Ovary (tissue), 9 donors: ENCODE data around the gene MEF2D. TPM values are rescaled to one million over a fixed set of nuclear protein-coding genes. Genes with fewer than 3 reads are reported as not detected.

Source experiments
- DNase-seq, 5 donors: peaks; one replicate each; pipeline ENCODE4 v3.0.0-alpha.2; 2019 to 2020
- H3K27ac ChIP-seq, 2 donors: fragments of 200-600 bp; one replicate each; pipeline versions ENCODE4 v1.5.1 to v1.8.0; 2019 to 2022
- H3K27me3 ChIP-seq: fragments of 200-600 bp; one replicate; pipeline ENCODE4 v1.8.0; 2022
- H3K36me3 ChIP-seq: fragments of 200-600 bp; sonication (generic); one replicate; pipeline ENCODE4 v1.5.1; 2019
- H3K4me1 ChIP-seq: one replicate; pipeline ENCODE4 v1.8.1; 2013; ENCODE audit warnings: mild to moderate bottlenecking, moderate library complexity; ENCODE audit not compliant: insufficient read depth
- H3K4me3 ChIP-seq: fragments of 200-600 bp; sonication (generic); one replicate; pipeline ENCODE4 v1.5.1; 2017
- H3K9me3 ChIP-seq, 2 donors: fragments of 200-600 bp in 1 of 2; sonication (generic) in 1 of 2; one replicate each; pipeline versions ENCODE4 v1.5.1 to v1.8.1; 2013 to 2019; ENCODE audit warnings: mild to moderate bottlenecking in 1 of 2, moderate library complexity in 1 of 2
- EP300 ChIP-seq: sonication (generic); formaldehyde crosslinking; IDR thresholded peaks from one replicate; pipeline ENCODE4 v1.6.1; 2017; ENCODE audit warnings: antibody characterized with exemption
- POLR2A ChIP-seq: fragments of 450-650 bp; IDR thresholded peaks from one replicate; pipeline ENCODE4 v1.6.1; 2017; ENCODE audit warnings: antibody characterized with exemption, mild to moderate bottlenecking, moderate library complexity
- WGBS, 3 donors: extraction: QIAGEN DNeasy Blood & Tissue Kit in 1 of 3; methylation state at CpG; one replicate each; pipeline versions ENCODE4 v1.1.5 to v1.1.7; 2013 to 2017; 5-methylcytosine and 5-hydroxymethylcytosine counted together
- intact Hi-C, 4 donors: fragments of 100-400 bp; cut with DNase I; formaldehyde crosslinking; loops; one replicate each; pipeline versions ENCODE4 v1.11.0 to v1.15.1; 2022 to 2023
- polyA plus RNA-seq, 2 donors: library from polyadenylated mRNA; stranded (reverse); fragments of 200-250 nt in 1 of 2; fragments of 350-450 nt in 1 of 2; fragmentation: Illumina TruSeq in 1 of 2; extraction: RNeasy Lipid Tissue Mini Kit (QIAGEN cat#74804) in 1 of 2; gene quantifications; one replicate each; pipeline ENCODE4 v1.2.3, GENCODE V29; 2013 to 2014
- total RNA-seq, 7 donors: library from RNA; depleted of rRNA in 2 of 7; stranded (reverse); fragments of >200 nt in 2 of 7; fragmentation: NEBNext Ultra II Directional in 3 of 7; extraction: Animal tissue kit (Norgen Biotek cat#: 25700) in 3 of 7; gene quantifications; one replicate each; pipeline versions ENCODE4 v1.1.0 to v1.2.4, GENCODE V29; 2016 to 2023
- TF ChIP-seq, protein P1 (sequence below), 3 donors: fragments of 450-650 bp in 2 of 3; fragments of 200-600 bp in 1 of 3; IDR thresholded peaks; one replicate each; pipeline versions ENCODE4 v1.5.1 to v1.8.0; 2016 to 2022; ENCODE audit warnings: antibody characterized with exemption in 3 of 3, mild to moderate bottlenecking in 1 of 3
- donor health status: DM: no; HTN: no; CAD: no; lungs with moderate emphysema.
- donor health status: DM: no; HTN: no; CAD: no.
- donor health status: Bipolar disorder and iron deficiency.
- donor health status: DM: yes; HTN: yes; CAD: no.
- donor health status: DM: no; HTN: no; CAD: no.
- donor health status: DM: yes; HTN: yes; CAD: no.

Gene MEF2D
- total and polyA plus RNA-seq, 9 donors = 30.0 to 96.6 (median 57.6) TPM

DNA sequence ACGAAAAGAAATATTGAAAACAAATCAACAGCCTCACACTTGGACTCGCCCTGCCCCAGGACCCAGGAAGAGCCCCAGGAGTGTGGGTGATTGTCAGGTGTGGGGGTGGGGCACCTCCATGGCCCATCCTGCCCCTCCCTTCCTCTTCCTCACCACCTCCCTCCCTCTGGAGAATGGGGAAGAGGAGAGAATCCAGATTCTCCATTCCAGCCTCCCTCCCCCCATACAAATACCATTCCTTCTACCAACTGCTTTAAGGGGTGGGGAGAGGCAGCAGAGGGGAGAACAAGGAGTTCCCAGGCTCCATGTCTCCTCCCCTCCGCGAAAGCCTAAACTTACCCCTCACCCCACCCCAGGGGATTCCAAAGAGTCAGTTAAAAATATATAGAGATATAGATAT is 36.7 kb downstream of the MEF2D start:
- no peaks in the 10 kb centered on the region for H3K9me3 ChIP-seq
- H3K4me1 ChIP-seq = peaks cover 18% of the 10 kb centered on the region
- H3K27ac ChIP-seq = no peak overlapping the region
- no peak overlapping the region for H3K4me3 ChIP-seq
- 34 to 53% (median 49%) methylated on average over 4 of the region's 4 CpGs for WGBS, 3 donors
- no peaks in the 10 kb centered on the region for H3K27me3 ChIP-seq
- H3K36me3 ChIP-seq = no peaks in the 10 kb centered on the region
- DNase-seq = no peak
- intact Hi-C loops = loop anchor here in 1 of 4 donors (5.0 kb wide), 2 partner anchors 33 to 123 kb away; no protein-coding TSS in a partner anchor
- TF ChIP-seq EP300 (peak; percentile 63), POLR2A (no peak)
- TF ChIP-seq, protein P1, sequence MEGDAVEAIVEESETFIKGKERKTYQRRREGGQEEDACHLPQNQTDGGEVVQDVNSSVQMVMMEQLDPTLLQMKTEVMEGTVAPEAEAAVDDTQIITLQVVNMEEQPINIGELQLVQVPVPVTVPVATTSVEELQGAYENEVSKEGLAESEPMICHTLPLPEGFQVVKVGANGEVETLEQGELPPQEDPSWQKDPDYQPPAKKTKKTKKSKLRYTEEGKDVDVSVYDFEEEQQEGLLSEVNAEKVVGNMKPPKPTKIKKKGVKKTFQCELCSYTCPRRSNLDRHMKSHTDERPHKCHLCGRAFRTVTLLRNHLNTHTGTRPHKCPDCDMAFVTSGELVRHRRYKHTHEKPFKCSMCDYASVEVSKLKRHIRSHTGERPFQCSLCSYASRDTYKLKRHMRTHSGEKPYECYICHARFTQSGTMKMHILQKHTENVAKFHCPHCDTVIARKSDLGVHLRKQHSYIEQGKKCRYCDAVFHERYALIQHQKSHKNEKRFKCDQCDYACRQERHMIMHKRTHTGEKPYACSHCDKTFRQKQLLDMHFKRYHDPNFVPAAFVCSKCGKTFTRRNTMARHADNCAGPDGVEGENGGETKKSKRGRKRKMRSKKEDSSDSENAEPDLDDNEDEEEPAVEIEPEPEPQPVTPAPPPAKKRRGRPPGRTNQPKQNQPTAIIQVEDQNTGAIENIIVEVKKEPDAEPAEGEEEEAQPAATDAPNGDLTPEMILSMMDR (IDR thresholded peaks at IDR 0.05) = no peak

DNA sequence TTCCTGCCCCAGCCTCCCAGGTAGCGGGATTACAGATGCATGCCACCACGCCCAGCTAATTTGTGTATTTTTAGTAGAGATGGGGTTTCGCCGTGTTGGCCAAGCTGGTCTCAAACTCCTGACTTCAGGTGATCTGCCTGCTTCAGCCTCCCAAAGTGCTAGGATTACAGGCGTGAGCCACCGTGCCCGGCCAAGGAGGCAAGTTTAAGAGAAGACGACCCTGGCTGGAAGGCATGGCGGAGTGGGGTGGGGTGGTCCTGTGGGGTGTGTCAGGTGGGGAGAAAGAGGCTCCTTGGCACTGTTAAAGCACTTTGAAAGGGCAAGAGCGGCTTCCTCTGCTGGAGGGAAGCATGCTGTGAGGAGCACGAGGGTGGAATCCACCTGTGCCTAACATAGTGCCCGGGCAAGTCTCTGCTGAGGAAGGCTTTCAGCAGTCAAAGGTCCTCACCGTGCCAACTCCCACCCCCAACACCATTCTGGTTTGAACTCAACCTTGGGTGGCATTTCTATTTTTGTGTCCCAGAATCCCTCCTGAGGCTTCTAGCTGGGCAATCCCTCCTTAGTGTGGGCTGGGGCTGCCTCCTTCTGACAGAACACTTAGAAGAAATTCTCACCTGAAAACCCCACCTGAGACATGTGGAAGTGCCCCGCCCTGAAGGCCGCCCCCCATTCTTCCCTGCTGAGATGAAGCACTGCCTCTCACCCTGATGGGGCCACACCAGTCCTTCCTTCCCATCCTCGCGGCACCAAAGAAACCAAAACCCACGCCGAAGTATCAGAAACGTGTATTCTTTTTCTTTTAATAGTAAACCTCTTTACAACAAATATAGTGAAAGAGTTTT is 37.4 kb downstream of the MEF2D start:
- Histone ChIP-seq H3K4me3 (no peak overlapping the region), H3K27ac (no peak overlapping the region), H3K4me1 (peaks cover 18% of the 10 kb centered on the region), H3K27me3 (no peaks in the 10 kb centered on the region), H3K36me3 (no peaks in the 10 kb centered on the region), H3K9me3 (no peaks in the 10 kb centered on the region)
- intact Hi-C loops = loop anchor here in 1 of 4 donors (5.0 kb wide), 2 partner anchors 34 to 124 kb away; no protein-coding TSS in a partner anchor
- 81 to 85% (median 85%) methylated on average over 20 of the region's 20 CpGs for WGBS, 3 donors
- no peak for TF ChIP-seq POLR2A
- TF ChIP-seq, protein P1 (IDR thresholded peaks at IDR 0.05) = no peak
- no peak for TF ChIP-seq EP300
- DNase-seq = no peak

GRCh38 chr1:156461781-156462647 is 38.6 kb downstream of the MEF2D start:
- Histone ChIP-seq H3K9me3 (no peaks in the 10 kb centered on the region), H3K27ac (no peak overlapping the region), H3K36me3 (no peaks in the 10 kb centered on the region), H3K4me1 (peaks cover 18% of the 10 kb centered on the region), H3K27me3 (no peaks in the 10 kb centered on the region), H3K4me3 (no peak overlapping the region)
- TF ChIP-seq POLR2A (no peak), EP300 (no peak)
- TF ChIP-seq, protein P1 (IDR thresholded peaks at IDR 0.05) = no peak
- intact Hi-C loops = loop anchor here in 1 of 4 donors (5.0 kb wide), 2 partner anchors 35 to 125 kb away; no protein-coding TSS in a partner anchor
- no peak for DNase-seq
- WGBS, 3 donors = 88 to 91% (median 89%) methylated on average over 17 of the region's 17 CpGs

DNA sequence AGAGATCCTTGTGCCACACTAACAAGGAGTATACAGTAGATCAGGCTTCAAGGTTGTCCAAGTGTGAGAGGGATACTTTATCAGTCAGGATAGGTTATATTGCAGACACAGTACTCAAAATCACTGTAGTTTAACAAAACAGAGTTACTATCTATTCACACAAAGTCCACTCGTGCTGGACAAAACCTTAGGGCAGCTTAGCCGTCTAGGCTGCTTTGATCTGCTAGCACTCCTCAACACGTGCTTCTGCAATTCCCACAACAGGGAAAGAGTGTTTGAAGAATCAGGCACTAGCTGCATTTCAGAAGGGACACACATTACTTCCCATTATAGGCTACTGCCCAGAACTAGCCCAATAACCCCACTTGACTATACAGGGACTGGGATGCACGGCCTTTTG is 39.5 kb downstream of the MEF2D start:
- no peaks in the 10 kb centered on the region for H3K9me3 ChIP-seq
- TF ChIP-seq POLR2A (no peak), EP300 (no peak)
- TF ChIP-seq, protein P1 (IDR thresholded peaks at IDR 0.05) = no peak
- WGBS, 3 donors = 26 to 41% (median 30%) methylated on average over 4 of the region's 4 CpGs
- no peak overlapping the region for H3K27ac ChIP-seq
- no peaks in the 10 kb centered on the region for H3K36me3 ChIP-seq
- H3K27me3 ChIP-seq = no peaks in the 10 kb centered on the region
- H3K4me3 ChIP-seq = no peak overlapping the region
- no peak for DNase-seq
- H3K4me1 ChIP-seq = peaks cover 12% of the 10 kb centered on the region
- intact Hi-C loops = loop anchor here in 1 of 4 donors (5.0 kb wide), 2 partner anchors 36 to 126 kb away; no protein-coding TSS in a partner anchor
